SK-N-MC (cell line): ENCODE data around the gene AGPAT2.
"Not testable (repeated sequence)": the region's sequence is repeated elsewhere in the genome, so short reads cannot be mapped to it uniquely, and the experiment has no call there.

Experiments used
- DNase-seq: peaks from one replicate; pipeline ENCODE4 v3.0.0-alpha.2; 2011; ENCODE audit warnings: low read depth, low spot score
- H3K27ac ChIP-seq: fragments of 200-600 bp; sonication (generic); 2 replicates; pipeline ENCODE4 v1.5.1; 2016; ENCODE audit warnings: mixed run types
- H3K36me3 ChIP-seq: fragments of 200-600 bp; sonication (generic); 2 replicates; pipeline ENCODE4 v1.6.1; 2017; ENCODE audit warnings: antibody characterized with exemption, low read length, mixed read lengths; ENCODE audit not compliant: insufficient read depth
- H3K4me3 ChIP-seq: fragments of 200-600 bp; sonication (generic); 2 replicates; pipeline ENCODE4 v1.5.1; 2016
- H3K9ac ChIP-seq: fragments of 200-600 bp; sonication (generic); 2 replicates; pipeline ENCODE4 v1.8.0; 2017; ENCODE audit warnings: mixed run types, mixed read lengths; ENCODE audit not compliant: insufficient read length
- H3K9me3 ChIP-seq: fragments of 200-600 bp; sonication (generic); 2 replicates; pipeline ENCODE4 v1.6.1; 2017; ENCODE audit warnings: low read depth, mild to moderate bottlenecking, antibody characterized with exemption, low read length, moderate library complexity, mixed read lengths
- EZH2 ChIP-seq: fragments of 200-600 bp; sonication (generic); IDR thresholded peaks from one replicate; pipeline ENCODE4 v1.6.1; 2017; ENCODE audit warnings: antibody characterized with exemption
- FOXP2 ChIP-seq: optimal IDR thresholded peaks from 2 replicates; pipeline ENCODE3; 2011; ENCODE audit warnings: mild to moderate bottlenecking, moderate library complexity; ENCODE audit not compliant: insufficient read depth; ENCODE audit errors: extremely low read length, control extremely low read depth
- POLR2AphosphoS5 ChIP-seq: IDR thresholded peaks from 2 replicates; pipeline ENCODE4 v1.6.1; 2012; ENCODE audit warnings: mild to moderate bottlenecking, low read depth, low read length, borderline replicate concordance

AGPAT2 gene

DNA sequence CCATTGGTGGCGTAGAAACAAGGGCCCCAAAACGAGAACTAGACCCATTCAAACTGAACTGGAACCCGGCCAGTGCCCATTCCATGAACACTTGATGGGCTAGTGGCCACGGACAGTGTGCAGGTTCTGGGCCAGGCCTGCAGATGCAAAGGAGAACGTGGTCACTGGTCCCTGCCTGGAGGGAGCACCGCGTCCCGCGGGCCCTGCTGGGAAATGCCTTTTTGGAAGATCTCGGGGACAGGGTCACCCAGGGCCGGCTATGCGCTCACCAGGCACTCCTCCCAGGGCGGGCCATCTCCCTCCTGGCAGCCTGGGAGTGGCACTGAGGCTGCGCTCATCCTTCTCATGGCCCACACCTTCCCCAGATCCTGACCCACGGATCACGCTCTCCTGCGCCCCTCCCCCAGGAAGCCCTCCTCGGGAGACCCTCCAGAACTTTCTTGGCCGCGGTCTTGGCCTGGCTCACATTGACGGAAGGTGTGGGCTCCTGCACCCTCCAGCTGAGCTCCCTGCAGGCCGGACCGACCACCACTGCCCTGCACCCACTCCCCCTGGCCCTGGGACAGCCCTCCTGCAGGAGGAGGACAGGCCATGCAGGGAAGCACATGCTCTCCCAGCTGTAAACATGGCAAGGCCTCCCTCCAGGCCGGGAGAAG is 22.3 kb upstream of the AGPAT2 start:
- H3K9ac ChIP-seq: no peak overlapping the region

GRCh38 chr9:136707849-136708517 is 20.7 kb upstream of the AGPAT2 start:
- DNase-seq: no peak
- Histone ChIP-seq H3K4me3 (no peak overlapping the region), H3K36me3 (no peaks in the 10 kb centered on the region), H3K9ac (no peak overlapping the region), H3K9me3 (no peaks in the 10 kb centered on the region), H3K27ac (no peak overlapping the region)
- TF ChIP-seq EZH2 (no peak), FOXP2 (no peak), POLR2AphosphoS5 (no peak)

More for the DNA sequence above, 22.3 kb upstream of the AGPAT2 start:
- H3K27ac ChIP-seq: no peak overlapping the region
- H3K36me3 ChIP-seq: no peaks in the 10 kb centered on the region
- no peak for DNase-seq
- no peak overlapping the region for H3K4me3 ChIP-seq
- no peaks in the 10 kb centered on the region for H3K9me3 ChIP-seq
- TF ChIP-seq FOXP2 (no peak), EZH2 (no peak), POLR2AphosphoS5 (no peak)

DNA sequence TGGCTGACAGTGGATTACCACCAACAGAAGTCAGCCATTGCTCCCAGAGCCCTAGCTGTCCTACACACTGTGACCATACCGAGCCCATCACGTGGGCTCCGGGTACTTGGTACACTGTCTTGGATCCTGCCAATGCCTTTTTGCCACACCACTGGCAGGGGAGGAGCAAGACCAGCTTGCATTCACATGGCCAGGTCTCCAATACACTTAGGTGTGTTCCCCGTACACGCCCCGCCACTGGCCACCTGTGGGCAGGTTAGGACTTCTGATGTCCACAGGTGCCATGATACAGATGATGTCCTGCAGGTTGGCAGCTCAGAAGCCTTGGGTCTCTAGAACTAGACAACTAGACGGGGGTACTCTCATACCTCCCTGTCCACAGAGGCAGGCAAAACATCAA is 19.8 kb upstream of the AGPAT2 start:
- Histone ChIP-seq H3K27ac (no peak overlapping the region), H3K9ac (no peak overlapping the region), H3K4me3 (no peak overlapping the region), H3K9me3 (no peaks in the 10 kb centered on the region), H3K36me3 (no peaks in the 10 kb centered on the region)
- TF ChIP-seq POLR2AphosphoS5 (no peak), FOXP2 (no peak), EZH2 (no peak)
- DNase-seq: no peak

DNA sequence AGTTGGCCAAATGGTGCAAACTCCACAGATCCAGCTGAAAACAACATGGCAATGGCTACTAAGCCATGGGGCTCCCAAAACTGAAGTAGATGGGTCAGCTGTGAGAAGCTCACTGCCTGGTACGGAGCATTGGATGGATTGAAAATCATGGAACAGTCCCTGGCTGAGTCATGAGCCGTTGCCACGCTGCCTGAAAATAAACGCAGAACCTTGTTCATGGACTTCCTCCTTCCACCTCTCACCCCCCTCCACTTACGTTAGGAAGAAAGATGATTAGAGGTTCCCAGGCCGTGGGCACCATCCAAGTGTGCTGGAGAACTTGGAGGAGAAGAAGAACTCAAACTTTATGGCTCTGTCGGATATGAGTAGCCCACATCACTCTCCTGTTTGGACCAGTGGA is 18.3 kb upstream of the AGPAT2 start:
- no peak for DNase-seq
- H3K9me3 ChIP-seq: no peaks in the 10 kb centered on the region
- no peak overlapping the region for H3K4me3 ChIP-seq
- no peak overlapping the region for H3K27ac ChIP-seq
- H3K9ac ChIP-seq: no peak overlapping the region
- no peaks in the 10 kb centered on the region for H3K36me3 ChIP-seq
- no peak for TF ChIP-seq POLR2AphosphoS5

- H3K27ac ChIP-seq, H3K9ac ChIP-seq, H3K4me3 ChIP-seq, DNase-seq, H3K36me3 ChIP-seq, H3K9me3 ChIP-seq: not testable (repeated sequence)
Observed at GRCh38 chr9:136704741-136705140, 17.5 kb upstream of the AGPAT2 start.

DNA sequence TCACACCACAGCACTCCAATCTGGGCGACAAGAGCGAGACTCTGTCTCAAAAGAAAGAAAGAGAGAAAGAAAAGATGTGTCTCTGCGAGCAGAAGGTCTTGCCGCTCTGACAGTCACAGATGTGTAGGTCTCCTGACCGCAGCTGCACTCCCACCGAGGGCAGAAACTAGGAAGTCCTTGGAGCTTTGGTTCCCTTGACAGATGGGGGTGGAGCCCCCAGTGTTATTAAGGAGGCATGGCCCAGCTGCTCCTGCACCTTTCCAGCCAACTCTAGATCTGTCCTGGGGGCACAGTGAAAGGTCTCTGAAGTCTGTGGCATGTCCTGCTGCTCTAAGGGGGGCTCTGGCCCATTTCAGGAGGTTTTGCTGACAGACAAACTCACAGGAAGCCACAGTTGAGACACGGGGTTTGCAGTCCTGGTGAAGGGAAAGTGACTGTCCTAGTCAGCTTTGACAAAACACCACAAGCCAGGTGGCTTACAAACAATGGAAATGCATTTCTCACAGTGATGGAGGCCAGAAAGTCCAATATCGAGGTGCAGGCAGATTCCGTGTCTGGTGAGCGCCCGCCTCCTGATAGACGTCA is 16.1 kb upstream of the AGPAT2 start:
- H3K36me3 ChIP-seq: no peaks in the 10 kb centered on the region
- TF ChIP-seq POLR2AphosphoS5 (no peak), FOXP2 (no peak), EZH2 (no peak)
- no peaks in the 10 kb centered on the region for H3K9me3 ChIP-seq
- H3K9ac ChIP-seq: no peak overlapping the region
- H3K27ac ChIP-seq: no peak overlapping the region
- no peak overlapping the region for H3K4me3 ChIP-seq
- DNase-seq: no peak

DNA sequence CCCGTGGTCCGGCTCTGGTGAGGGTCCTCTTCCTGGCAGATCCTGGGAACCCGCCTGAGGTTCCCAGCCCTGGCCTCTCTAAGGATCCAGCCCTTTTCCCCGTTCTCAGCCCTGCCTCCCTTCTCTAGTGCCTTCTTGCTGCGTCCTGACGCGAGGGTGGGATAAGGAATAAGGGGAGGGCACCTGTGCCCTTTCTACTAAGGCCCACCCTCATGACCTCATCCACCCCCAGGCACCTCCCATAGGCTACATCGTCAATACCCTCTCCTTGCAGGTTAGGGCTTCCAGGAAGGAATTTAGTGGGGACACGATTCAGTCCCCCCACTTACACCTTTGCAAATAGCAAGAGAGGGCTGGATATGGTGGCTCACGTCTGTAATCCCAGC is 14.4 kb upstream of the AGPAT2 start:
- no peaks in the 10 kb centered on the region for H3K9me3 ChIP-seq
- H3K27ac ChIP-seq: no peak overlapping the region
- no peaks in the 10 kb centered on the region for H3K36me3 ChIP-seq
- TF ChIP-seq EZH2 (no peak), FOXP2 (no peak), POLR2AphosphoS5 (no peak)
- DNase-seq: no peak
- no peak overlapping the region for H3K9ac ChIP-seq
- no peak overlapping the region for H3K4me3 ChIP-seq

- no peak overlapping the region for H3K9ac ChIP-seq
Observed at GRCh38 chr9:136700959-136701667, 13.9 kb upstream of the AGPAT2 start.

DNA sequence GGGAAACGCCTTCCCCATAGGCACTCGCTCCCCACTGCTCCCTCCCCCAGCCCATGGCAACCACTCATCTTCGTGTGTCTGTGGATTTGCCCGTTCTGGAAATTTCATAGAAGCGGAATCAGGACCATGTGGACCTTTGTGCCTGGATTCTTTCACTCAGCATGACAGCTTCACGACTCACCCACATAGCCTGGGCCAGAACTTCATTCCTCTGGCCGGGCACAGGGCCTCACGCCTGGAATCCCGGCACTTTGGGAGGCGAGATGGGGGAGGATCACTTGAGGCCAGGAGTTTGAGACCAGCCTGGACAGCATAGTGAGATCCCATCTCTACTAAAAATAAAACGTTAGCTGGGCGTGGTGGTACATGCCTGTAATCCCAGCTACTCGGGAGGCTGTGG is 13.0 kb upstream of the AGPAT2 start:
- Histone ChIP-seq H3K9me3 (no peaks in the 10 kb centered on the region), H3K4me3 (no peak overlapping the region), H3K27ac (no peak overlapping the region), H3K36me3 (no peaks in the 10 kb centered on the region), H3K9ac (no peak overlapping the region)
- DNase-seq: no peak
- TF ChIP-seq EZH2 (no peak), POLR2AphosphoS5 (no peak), FOXP2 (no peak)

More at GRCh38 chr9:136700959-136701667, 13.9 kb upstream of the AGPAT2 start:
- DNase-seq: no peak
- no peaks in the 10 kb centered on the region for H3K36me3 ChIP-seq
- H3K27ac ChIP-seq: no peak overlapping the region
- TF ChIP-seq EZH2 (no peak), FOXP2 (no peak), POLR2AphosphoS5 (no peak)
- H3K9me3 ChIP-seq: no peaks in the 10 kb centered on the region
- no peak overlapping the region for H3K4me3 ChIP-seq
